ENCODE results near the gene APOO. TPM values are rescaled to one million over a fixed set of nuclear protein-coding genes. Genes with fewer than 3 reads are reported as not detected.

Gene APOO
- total and polyA plus RNA-seq, 2 of the 4 experiments (the other 2 are of a cell fraction), result 9.0 to 14.2 TPM

GRCh38 chrX:23849241-23849640 lies 58.5 kb downstream of the APOO start:
- no peaks in the 10 kb centered on the region for H4K20me1 ChIP-seq (ENCODE audit: insufficient read depth, low read length)
- dilution Hi-C loops (cut with HindIII; ENCODE audit: low sequenced_read_pairs, unreplicated experiment) (no loop called here), intact Hi-C loops (cut with micrococcal nuclease) (no loop called here), in situ Hi-C loops (cut with MboI; ENCODE audit: low sequenced_read_pairs) (no loop called here)
- no peak overlapping the region for H2BK120ac ChIP-seq (ENCODE audit: low read depth, low read length)
- DNase-seq (no peak), ATAC-seq (ENCODE audit: low read depth) (no peak)
- no peaks in the 10 kb centered on the region for H3K36me3 ChIP-seq (ENCODE audit: control insufficient read depth, insufficient read depth, low read length)
- H3K4me3 ChIP-seq (ENCODE audit: insufficient read depth, low read depth, low read length), result no peak overlapping the region
- no peak overlapping the region for H3K27ac ChIP-seq (ENCODE audit: insufficient read depth, low read length)
- 0 out of 2 replicates have a peak, but pooled peaks cover 1% of the 10 kb centered on the region for H3K4me1 ChIP-seq (ENCODE audit: control insufficient read depth, insufficient read depth, low read length)
- no peaks in the 10 kb centered on the region for H3K9me3 ChIP-seq (ENCODE audit: control insufficient read depth, insufficient read depth, low read length)
- no peaks in the 10 kb centered on the region for H3K79me1 ChIP-seq (ENCODE audit: low read depth in 1 of 2, low read length in 2 of 2)
- no peak overlapping the region for H3K9ac ChIP-seq (ENCODE audit: low read depth, low read length)
- no peak overlapping the region for H2BK15ac ChIP-seq (ENCODE audit: low read depth, low read length)
- no peak overlapping the region for H2AK9ac ChIP-seq (replicated peaks; ENCODE audit: low read depth, low read length, poor library complexity)
- POLR2A ChIA-PET (ENCODE audit: unreplicated experiment), result no interaction called here
- TF ChIP-seq RAD21 (IDR thresholded peaks at IDR 0.05; ENCODE audit: low read length), result no peak
- no peak for TF ChIP-seq SMC3 (IDR thresholded peaks at IDR 0.05; ENCODE audit: low read depth, low read length)
- TF ChIP-seq NFE2L2 (IDR thresholded peaks at IDR 0.05; ENCODE audit: low read depth, low read length), result no peak
- no peak overlapping the region for H2BK5ac ChIP-seq (ENCODE audit: low read depth, low read length, poor library complexity, severe bottlenecking)
- H3K56ac ChIP-seq (ENCODE audit: extremely low read depth, insufficient read depth, low read length), result no peak overlapping the region
- H3K27me3 ChIP-seq (ENCODE audit: control insufficient read depth, insufficient read depth, low read length), result no peaks in the 10 kb centered on the region
- no peak overlapping the region for H3K4me2 ChIP-seq (ENCODE audit: low read depth, low read length)
- no TSS peak for BruUV-seq (replicated peaks)
- no peak overlapping the region for H3K18ac ChIP-seq (ENCODE audit: low read depth, low read length)
- no peak overlapping the region for H4K5ac ChIP-seq (ENCODE audit: low read depth, low read length)
- H4K8ac ChIP-seq (ENCODE audit: low read depth in 2 of 2, low read length in 2 of 2), result no peak overlapping the region
- no peak overlapping the region for H2AFZ ChIP-seq (replicated peaks; ENCODE audit: low read length, poor library complexity)
- no peak overlapping the region for H4K91ac ChIP-seq (ENCODE audit: insufficient read depth, low read depth, low read length)
- H2BK20ac ChIP-seq (ENCODE audit: low read depth, low read length), result no peak overlapping the region
- CTCF ChIA-PET, result no interaction called here
- no peak overlapping the region for H3K14ac ChIP-seq (replicated peaks; ENCODE audit: low read depth, low read length)
- no peak overlapping the region for H2AK5ac ChIP-seq (ENCODE audit: low read depth, low read length)
- WGBS, 2 experiments (ENCODE audit: extremely low coverage in 2 of 2, insufficient read length in 1 of 2), result no CpG with 5 or more reads among the region's 5 CpGs
- no peak overlapping the region for H3K4ac ChIP-seq (ENCODE audit: low read depth, low read length)
- H3K23ac ChIP-seq (ENCODE audit: low read depth, low read length), result no peak overlapping the region
- H3K9me1 ChIP-seq (ENCODE audit: insufficient read depth, low read length), result no peaks in the 10 kb centered on the region
